Measurements from ENCODE around the gene SH3BGRL2. TPM values are rescaled to one million over a fixed set of nuclear protein-coding genes. Genes with fewer than 3 reads are reported as not detected.

SH3BGRL2 gene
- total RNA-seq, 1 experiment from 2014 or later, result 46.1 TPM

DNA sequence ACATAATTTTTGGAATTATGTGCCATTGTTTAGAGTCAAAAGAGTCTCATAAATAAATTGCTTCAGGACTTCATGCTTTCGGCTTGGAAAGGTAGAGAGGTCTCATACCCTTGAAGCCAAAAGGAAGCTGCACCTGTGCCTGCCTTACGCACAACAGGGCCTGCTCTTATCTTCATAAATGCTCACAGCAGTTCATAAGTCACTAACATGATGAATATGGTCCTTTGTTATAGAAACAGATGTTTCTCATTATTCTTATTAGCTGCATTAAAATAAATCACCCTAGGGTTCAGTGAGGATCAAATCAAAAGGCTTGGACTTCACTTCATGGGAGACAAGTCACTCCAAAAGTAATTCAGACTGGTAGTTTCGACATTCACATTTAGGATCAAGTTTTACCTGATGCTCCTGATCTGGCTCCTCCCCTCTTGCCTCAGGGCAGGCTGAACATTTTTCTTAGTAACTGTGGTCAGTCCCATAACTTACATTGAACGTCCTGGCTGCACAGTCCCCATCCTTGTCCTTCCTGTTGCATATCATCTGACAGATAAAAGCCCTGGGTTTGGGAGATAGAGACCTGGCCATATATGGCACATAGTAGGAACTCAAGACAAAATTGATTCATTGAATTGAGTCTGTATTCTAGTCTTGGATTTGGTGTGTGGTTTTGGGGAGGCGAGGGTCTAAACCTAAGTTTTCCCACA, 20.7 kb upstream of the SH3BGRL2 start:
- intact Hi-C loops (cut with micrococcal nuclease; ENCODE audit: unreplicated experiment), result no loop called here
- no TSS peak for BruUV-seq (replicated peaks)
- no peaks in the 10 kb centered on the region for H3K27me3 Mint-ChIP-seq (ENCODE audit: unreplicated experiment)
- no peak for TF ChIP-seq CTCF (IDR thresholded peaks at IDR 0.05; ENCODE audit: unreplicated experiment)
- peaks cover 5% of the 10 kb centered on the region for H3K36me3 Mint-ChIP-seq (ENCODE audit: insufficient read depth, unreplicated experiment)
- H3K4me3 Mint-ChIP-seq (ENCODE audit: low read depth, unreplicated experiment), result no peak overlapping the region
- CTCF ChIA-PET, result interaction anchor here (0.8 to 1.8 kb wide), 2 partner anchors 20 to 21 kb away, joined by 5 to 13 read pairs; partner anchors contain the start of gene SH3BGRL2
- H3K27ac Mint-ChIP-seq (ENCODE audit: unreplicated experiment), result peak overlapping the region; percentile 50
- no peaks in the 10 kb centered on the region for H3K9me3 Mint-ChIP-seq (ENCODE audit: low read depth, unreplicated experiment)
- peaks cover 61% of the 10 kb centered on the region for H3K4me1 Mint-ChIP-seq (ENCODE audit: low read depth, unreplicated experiment)
- DNase-seq, result peak; percentile 51

DNA sequence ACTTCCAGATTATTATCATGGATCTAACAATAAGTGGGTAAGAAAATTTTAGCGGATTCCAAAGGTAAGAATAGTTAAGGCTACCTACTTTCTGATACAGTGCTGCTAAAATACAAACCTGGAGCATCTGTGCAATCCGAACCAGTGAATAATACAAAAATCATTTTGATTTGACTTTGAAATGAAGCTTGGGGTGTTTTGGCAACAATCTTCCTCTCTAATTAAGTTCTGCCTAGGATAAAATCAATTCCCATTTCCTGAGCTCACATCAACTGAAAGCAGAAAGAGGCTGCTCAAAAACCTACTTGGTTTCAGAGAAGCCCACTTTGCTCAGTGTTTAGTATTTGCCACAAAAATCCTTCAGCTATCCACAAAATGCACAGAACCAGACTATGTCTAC, 18.7 kb upstream of the SH3BGRL2 start:
- no peak for TF ChIP-seq CTCF (IDR thresholded peaks at IDR 0.05; ENCODE audit: unreplicated experiment)
- Mint-ChIP-seq H3K27me3 (ENCODE audit: unreplicated experiment) (no peaks in the 10 kb centered on the region), H3K27ac (ENCODE audit: unreplicated experiment) (no peak overlapping the region), H3K9me3 (ENCODE audit: low read depth, unreplicated experiment) (no peaks in the 10 kb centered on the region), H3K36me3 (ENCODE audit: insufficient read depth, unreplicated experiment) (peaks cover 5% of the 10 kb centered on the region), H3K4me1 (ENCODE audit: low read depth, unreplicated experiment) (peaks cover 46% of the 10 kb centered on the region), H3K4me3 (ENCODE audit: low read depth, unreplicated experiment) (no peak overlapping the region)
- CTCF ChIA-PET, result no interaction called here
- BruUV-seq (replicated peaks), result no TSS peak
- intact Hi-C loops (cut with micrococcal nuclease; ENCODE audit: unreplicated experiment), result no loop called here
- DNase-seq, result no peak

DNA sequence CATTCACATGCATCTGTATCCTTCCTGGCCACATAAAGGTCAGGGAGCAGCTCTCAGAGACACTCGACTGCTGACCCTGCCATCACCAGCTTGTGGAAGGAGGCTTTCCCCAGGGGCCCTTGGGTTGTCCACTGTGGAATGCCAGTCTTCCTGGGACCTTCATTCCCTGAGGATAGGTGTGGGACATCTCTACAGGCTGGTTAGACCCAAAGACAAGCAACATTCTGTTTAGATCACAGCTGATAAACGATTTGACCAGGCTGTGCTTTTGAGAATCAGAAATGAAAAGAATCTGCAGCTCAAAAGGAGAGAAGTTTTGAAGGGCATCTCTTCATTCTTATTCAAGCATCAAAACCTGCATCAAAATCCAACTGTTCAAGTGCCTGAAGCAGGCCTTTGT, 18.2 kb upstream of the SH3BGRL2 start:
- intact Hi-C loops (cut with micrococcal nuclease; ENCODE audit: unreplicated experiment), result no loop called here
- no peaks in the 10 kb centered on the region for H3K9me3 Mint-ChIP-seq (ENCODE audit: low read depth, unreplicated experiment)
- peaks cover 5% of the 10 kb centered on the region for H3K36me3 Mint-ChIP-seq (ENCODE audit: insufficient read depth, unreplicated experiment)
- H3K27ac Mint-ChIP-seq (ENCODE audit: unreplicated experiment), result no peak overlapping the region
- CTCF ChIA-PET, result no interaction called here
- BruUV-seq (replicated peaks), result no TSS peak
- H3K4me3 Mint-ChIP-seq (ENCODE audit: low read depth, unreplicated experiment), result no peak overlapping the region
- H3K4me1 Mint-ChIP-seq (ENCODE audit: low read depth, unreplicated experiment), result peaks cover 42% of the 10 kb centered on the region
- H3K27me3 Mint-ChIP-seq (ENCODE audit: unreplicated experiment), result no peaks in the 10 kb centered on the region
- DNase-seq, result no peak
- TF ChIP-seq CTCF (IDR thresholded peaks at IDR 0.05; ENCODE audit: unreplicated experiment), result no peak

DNA sequence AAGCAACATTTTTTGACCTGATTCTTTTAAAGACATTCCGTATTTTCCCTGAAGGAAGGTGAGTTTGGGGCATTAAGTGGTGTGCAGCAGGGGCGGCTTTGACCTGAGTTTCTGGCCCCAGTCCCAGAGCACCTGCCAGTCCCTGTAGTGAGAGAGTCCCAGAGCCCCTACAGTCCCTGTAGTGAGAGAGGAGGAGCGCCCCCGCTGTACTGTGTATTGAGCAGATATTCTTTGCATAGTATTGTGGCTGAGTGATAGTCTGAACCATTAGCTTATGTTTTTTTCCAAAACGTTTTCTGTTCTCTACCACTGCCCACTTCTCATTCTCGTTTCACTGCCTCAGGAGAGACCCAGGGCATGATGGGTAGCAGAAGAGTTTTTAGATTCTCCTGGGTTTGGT, 17.2 kb upstream of the SH3BGRL2 start:
- Mint-ChIP-seq H3K27ac (ENCODE audit: unreplicated experiment) (no peak overlapping the region), H3K36me3 (ENCODE audit: insufficient read depth, unreplicated experiment) (peaks cover 5% of the 10 kb centered on the region), H3K4me3 (ENCODE audit: low read depth, unreplicated experiment) (no peak overlapping the region), H3K27me3 (ENCODE audit: unreplicated experiment) (no peaks in the 10 kb centered on the region), H3K4me1 (ENCODE audit: low read depth, unreplicated experiment) (peaks cover 34% of the 10 kb centered on the region), H3K9me3 (ENCODE audit: low read depth, unreplicated experiment) (no peaks in the 10 kb centered on the region)
- DNase-seq, result no peak
- TF ChIP-seq CTCF (IDR thresholded peaks at IDR 0.05; ENCODE audit: unreplicated experiment), result no peak
- BruUV-seq (replicated peaks), result no TSS peak
- CTCF ChIA-PET, result no interaction called here
- intact Hi-C loops (cut with micrococcal nuclease; ENCODE audit: unreplicated experiment), result no loop called here
